Panc1 (cell line): ENCODE results near the gene KLF12. TPM values are rescaled to one million over a fixed set of nuclear protein-coding genes. Genes with fewer than 3 reads are reported as not detected.

ENCODE experiments used
- ATAC-seq: fragments of 200-7000 bp; cut with Tn5 transposase; 2 replicates; pipeline ENCODE4 v1.9.1; 2020; ENCODE audit warnings: mild to moderate bottlenecking, moderate library complexity
- BruUV-seq: library from RNA; stranded (reverse); fragments of 400-500 nt; replicated peaks from 2 replicates; lab custom pipeline; 2021; lab: Mats Ljungman, UMichigan
- CTCF ChIA-PET: fragments of 300-600 bp; sonication (Branson Sonifier 250); formaldehyde crosslinking; loops from one replicate; lab custom pipeline; 2022; ENCODE audit warnings: antibody characterized with exemption; lab: Charles Lee
- POLR2A ChIA-PET: fragments of 300-600 bp; sonication (Branson Sonifier 250); formaldehyde crosslinking; loops from one replicate; lab custom pipeline; 2022; ENCODE audit warnings: antibody characterized with exemption; lab: Charles Lee
- DNase-seq: peaks from one replicate; pipeline ENCODE4 v3.0.0-alpha.2; 2010; ENCODE audit warnings: low read depth, low spot score
- H3K27ac ChIP-seq: 2 replicates; pipeline ENCODE4 v1.5.1; 2011; ENCODE audit warnings: mild to moderate bottlenecking, low read length, inconsistent platforms
- H3K27me3 ChIP-seq: fragments of 200-500 bp; sonication (Bioruptor generic); 2 replicates; pipeline ENCODE4 v1.6.0; 2014; ENCODE audit warnings: low read length, inconsistent platforms; ENCODE audit not compliant: control insufficient read depth, insufficient read depth
- H3K36me3 ChIP-seq: fragments of 200-500 bp; sonication (Bioruptor generic); 2 replicates; pipeline ENCODE4 v1.5.1; 2014; ENCODE audit warnings: inconsistent platforms, mild to moderate bottlenecking, low read length, moderate library complexity; ENCODE audit not compliant: control insufficient read depth, insufficient read depth
- H3K4me1 ChIP-seq: 2 replicates; pipeline ENCODE4 v1.5.1; 2011; ENCODE audit warnings: inconsistent platforms, mild to moderate bottlenecking, low read length, moderate library complexity; ENCODE audit not compliant: control insufficient read depth, insufficient read depth
- H3K4me3 ChIP-seq, 2 experiments: 2 replicates each; pipeline ENCODE4 v1.5.1; 2011 to 2012; ENCODE audit warnings: low read depth in 2 of 2, low read length in 2 of 2, mild to moderate bottlenecking in 2 of 2, inconsistent platforms in 1 of 2, moderate library complexity in 1 of 2
- H3K9me3 ChIP-seq: fragments of 200-500 bp; sonication (Bioruptor generic); 2 replicates; pipeline ENCODE4 v1.5.1; 2014; ENCODE audit warnings: low read depth, mild to moderate bottlenecking, inconsistent platforms, low read length, moderate library complexity; ENCODE audit not compliant: control insufficient read depth, insufficient read depth
- CTCF ChIP-seq: fragments of 450-650 bp; IDR thresholded peaks from 2 replicates; pipeline ENCODE4 v1.5.1; 2017; ENCODE audit warnings: mild to moderate bottlenecking
- POLR2AphosphoS5 ChIP-seq: IDR thresholded peaks from 2 replicates; pipeline ENCODE4 v1.6.1; 2012; ENCODE audit warnings: mild to moderate bottlenecking, low read depth, low read length, moderate library complexity
- REST ChIP-seq, 2 experiments: IDR thresholded peaks; 2 replicates each; pipeline ENCODE4 v1.6.1; 2011 to 2012; ENCODE audit warnings: low read depth in 2 of 2, control low read depth in 1 of 2, low read length in 1 of 2, mild to moderate bottlenecking in 1 of 2, moderate library complexity in 1 of 2; ENCODE audit not compliant: insufficient read depth in 1 of 2
- SIN3A ChIP-seq: IDR thresholded peaks from 2 replicates; pipeline ENCODE4 v1.6.1; 2012; ENCODE audit warnings: low read depth, mild to moderate bottlenecking, low read length, moderate library complexity, borderline replicate concordance; ENCODE audit not compliant: insufficient read depth
- TCF7L2 ChIP-seq: IDR thresholded peaks from 2 replicates; pipeline ENCODE4 v1.6.1; 2011; ENCODE audit warnings: mild to moderate bottlenecking, low read depth, low read length, inconsistent platforms
- in situ Hi-C: cut with HindIII; loops from 2 replicates; pipeline ENCODE4 v1.10.0; 2016; ENCODE audit warnings: low sequenced_read_pairs, low pct_unique_long_range_greater_than_20kb
- intact Hi-C: fragments of 100-400 bp; cut with micrococcal nuclease; formaldehyde crosslinking; loops from one replicate; pipeline ENCODE4 v1.10.0; 2022; ENCODE audit not compliant: unreplicated experiment
- total RNA-seq: library from RNA; stranded (reverse); gene quantifications from one replicate; pipeline ENCODE4 v1.2.1, GENCODE V29; 2021; ENCODE audit not compliant: unreplicated experiment

KLF12 gene
- total RNA-seq, 1 experiment from 2014 or later = 4.2 TPM

- intact Hi-C loops = no loop called here
- no peak overlapping the region for H3K4me3 ChIP-seq
- no peaks in the 10 kb centered on the region for H3K27me3 ChIP-seq
- in situ Hi-C loops = no loop called here
- ATAC-seq = no peak
- no TSS peak for BruUV-seq
- TF ChIP-seq CTCF (no peak), SIN3A (no peak), TCF7L2 (no peak), REST (IDR thresholded peaks at IDR 0.05; ENCODE audit: insufficient read depth in 1 of 2, low read depth in 2 of 2, low read length in 1 of 2) (no peak), POLR2AphosphoS5 (no peak)
- H3K27ac ChIP-seq = no peak overlapping the region
- H3K36me3 ChIP-seq = no peaks in the 10 kb centered on the region
- H3K4me1 ChIP-seq = no peaks in the 10 kb centered on the region
- no peaks in the 10 kb centered on the region for H3K9me3 ChIP-seq
- DNase-seq = no peak
- CTCF ChIA-PET = no interaction called here
- POLR2A ChIA-PET = no interaction called here
These were observed 31.5 kb downstream of the KLF12 start for GRCh38 chr13:74102691-74103090.

GRCh38 chr13:74101436-74101835 lies 32.8 kb downstream of the KLF12 start:
- no peak for DNase-seq
- H3K27ac ChIP-seq = no peak overlapping the region
- in situ Hi-C loops (no loop called here), intact Hi-C loops (no loop called here)
- H3K9me3 ChIP-seq = no peaks in the 10 kb centered on the region
- no peak overlapping the region for H3K4me3 ChIP-seq
- ChIA-PET CTCF (no interaction called here), POLR2A (no interaction called here)
- TF ChIP-seq SIN3A = no peak
- ATAC-seq = no peak
- BruUV-seq = no TSS peak
- no peaks in the 10 kb centered on the region for H3K4me1 ChIP-seq
- H3K27me3 ChIP-seq = no peaks in the 10 kb centered on the region
- no peaks in the 10 kb centered on the region for H3K36me3 ChIP-seq

- no peak for ATAC-seq
These were observed 36.1 kb downstream of the KLF12 start for GRCh38 chr13:74098077-74098476.

More at GRCh38 chr13:74098077-74098476, 36.1 kb downstream of the KLF12 start:
- Histone ChIP-seq H3K36me3 (no peaks in the 10 kb centered on the region), H3K4me3 (no peak overlapping the region), H3K4me1 (no peaks in the 10 kb centered on the region), H3K9me3 (no peaks in the 10 kb centered on the region), H3K27ac (no peak overlapping the region), H3K27me3 (no peaks in the 10 kb centered on the region)
- TF ChIP-seq SIN3A = no peak
- TF ChIP-seq POLR2AphosphoS5 = no peak
- no peak for TF ChIP-seq REST (IDR thresholded peaks at IDR 0.05; ENCODE audit: insufficient read depth in 1 of 2, low read depth in 2 of 2, low read length in 1 of 2)
- TF ChIP-seq TCF7L2 = no peak
- no peak for TF ChIP-seq CTCF
- ChIA-PET POLR2A (no interaction called here), CTCF (no interaction called here)
- in situ Hi-C loops (no loop called here), intact Hi-C loops (no loop called here)
- no TSS peak for BruUV-seq
- DNase-seq = no peak
